HUDEP-2 (cell line): ENCODE results near the gene PDE7B.

Experiments used
- DNase-seq, 76 experiments: peaks; one replicate each; lab custom pipeline; 2025; ENCODE audit not compliant: unreplicated experiment in 76 of 76; lab: John Stamatoyannopoulos, UW

The PDE7B gene

DNA sequence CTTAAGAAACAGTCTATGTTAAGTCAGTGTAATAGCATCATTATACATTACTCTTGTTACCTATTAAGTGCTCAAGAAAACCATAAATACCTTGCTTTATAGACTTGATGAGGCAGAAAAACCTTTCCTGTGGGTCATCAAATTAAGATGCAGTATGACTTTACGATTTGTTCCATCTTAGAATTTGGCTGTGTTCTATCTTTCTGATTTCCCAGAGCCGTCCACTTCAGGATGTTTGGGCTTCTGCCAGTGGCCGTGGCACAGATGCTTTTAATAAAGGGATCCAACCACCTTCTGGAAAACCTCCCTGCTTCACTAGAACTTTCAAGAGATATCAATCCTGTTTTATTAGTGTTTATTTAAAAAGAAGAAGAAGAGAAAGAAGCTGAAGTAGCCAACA is 71.2 kb downstream of the PDE7B start:
- DNase-seq: no peak

DNA sequence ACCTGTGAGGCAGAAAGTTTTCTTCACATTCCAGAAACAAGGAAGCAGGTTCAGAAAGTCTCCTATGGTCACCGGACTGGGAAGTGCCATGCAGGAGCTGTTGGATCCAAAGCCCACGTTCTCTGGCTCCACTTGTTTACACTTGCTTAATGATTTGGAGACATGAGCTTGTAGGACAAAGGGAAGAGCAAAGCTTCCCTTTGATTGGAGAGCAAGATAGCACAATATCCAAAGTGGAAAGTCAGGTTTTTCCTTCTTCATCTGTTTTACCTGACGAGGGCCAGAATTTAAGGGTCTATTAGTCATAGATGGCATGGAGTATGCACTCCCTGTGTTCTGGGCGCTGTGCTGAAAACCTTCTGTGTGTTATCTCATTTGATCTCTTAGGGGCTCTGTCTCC is 81.2 kb downstream of the PDE7B start:
- no peak for DNase-seq

DNA sequence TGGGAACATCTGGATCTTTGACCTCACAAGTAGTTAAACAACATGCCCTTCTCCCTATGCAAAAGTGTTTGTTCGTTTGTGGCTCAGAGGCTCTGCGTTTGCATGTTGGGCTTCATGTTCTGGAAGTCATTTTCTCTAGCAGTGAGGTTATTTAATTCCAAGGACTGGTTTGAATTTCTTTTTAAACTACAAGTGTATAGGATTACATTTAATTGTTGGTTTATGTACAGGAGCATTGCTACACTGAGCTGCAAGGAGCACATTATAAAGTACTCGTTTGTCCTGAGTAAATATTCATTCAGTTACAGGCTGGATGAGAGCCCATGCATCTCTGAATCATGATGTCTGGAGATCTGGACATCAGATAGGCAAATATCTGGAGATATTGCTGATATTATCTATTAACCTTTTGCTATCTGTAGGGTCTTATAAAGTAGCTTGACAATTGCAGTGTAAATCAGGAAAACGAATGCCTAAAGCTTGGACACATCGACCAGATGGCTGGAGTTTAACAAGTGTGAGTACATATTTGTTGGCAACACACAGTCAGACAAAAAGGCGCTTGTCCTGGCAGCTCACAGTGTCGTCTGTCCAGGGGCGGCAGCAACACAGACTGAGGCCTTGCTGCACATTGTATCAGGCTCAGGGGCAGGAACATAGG is 84.6 kb downstream of the PDE7B start:
- no peak for DNase-seq

DNA sequence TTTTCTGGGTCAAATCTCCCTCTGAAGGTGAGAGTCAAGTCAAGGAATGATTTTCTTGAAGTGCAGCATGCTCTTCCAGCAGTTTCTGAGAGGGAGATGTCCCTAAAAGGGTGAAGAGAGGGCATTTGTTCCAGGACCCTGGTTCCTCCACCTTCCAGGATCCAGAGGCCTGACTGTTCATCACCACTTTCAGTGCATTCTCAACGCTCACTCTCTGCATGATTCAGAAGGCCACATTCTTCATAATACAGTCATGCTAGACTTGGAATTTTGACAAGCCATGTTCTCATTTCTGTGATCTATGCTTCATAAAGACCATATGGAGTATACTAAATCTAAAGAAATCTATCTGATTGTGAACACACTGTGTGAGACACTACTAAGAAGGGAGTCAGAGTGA is 85.1 kb downstream of the PDE7B start:
- no peak for DNase-seq

DNA sequence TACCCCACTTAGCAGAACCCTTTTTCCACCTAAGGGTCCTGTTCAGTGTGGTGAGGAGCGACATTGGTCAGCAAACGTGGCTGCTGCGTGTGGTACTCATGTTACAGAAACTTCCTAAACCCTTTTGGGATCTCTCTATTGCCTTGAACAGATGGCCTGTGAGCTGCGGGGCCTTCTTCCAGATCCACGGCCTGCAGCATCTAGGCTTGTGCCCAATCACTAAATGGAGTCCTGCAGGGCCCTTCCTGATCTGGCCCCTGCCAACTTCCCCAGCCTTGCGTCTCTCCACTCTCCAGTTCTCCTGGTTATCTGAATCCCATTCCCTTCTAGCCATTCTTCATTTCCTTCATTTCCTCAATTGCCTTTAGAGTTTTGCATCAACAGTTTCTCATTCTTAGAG is 85.6 kb downstream of the PDE7B start:
- no peak for DNase-seq

DNA sequence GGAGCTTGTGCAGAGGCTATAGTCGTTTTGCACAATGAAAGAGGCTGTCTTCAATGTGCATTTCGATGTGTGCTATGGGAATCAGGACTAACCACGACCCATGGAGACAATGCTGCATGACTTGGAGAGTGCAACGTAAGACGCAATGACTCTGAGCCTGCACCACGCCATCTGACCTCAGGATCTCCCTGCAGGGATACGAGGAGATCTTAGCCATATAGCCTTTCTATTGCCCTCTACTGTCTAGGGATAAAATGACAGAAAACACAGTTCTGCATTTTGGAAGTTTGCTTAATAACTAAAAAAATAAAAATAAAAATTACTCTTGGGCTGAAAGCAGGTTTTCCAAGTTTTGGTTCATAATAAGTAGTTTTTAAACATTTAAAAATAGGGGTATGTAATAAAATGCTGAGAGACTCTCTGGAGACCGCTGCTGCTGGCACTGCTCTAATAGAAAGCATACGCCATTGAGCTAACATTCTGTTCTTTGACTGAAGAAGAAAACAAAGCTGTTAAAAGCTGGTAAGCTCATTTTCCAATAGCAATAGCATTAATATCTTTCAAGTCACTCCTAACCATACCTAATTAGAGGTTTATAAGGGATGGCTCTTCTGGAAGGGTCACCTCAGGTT is 87.2 kb downstream of the PDE7B start:
- DNase-seq: peak in 2 of 76 experiments; percentile 27 to 28

DNA sequence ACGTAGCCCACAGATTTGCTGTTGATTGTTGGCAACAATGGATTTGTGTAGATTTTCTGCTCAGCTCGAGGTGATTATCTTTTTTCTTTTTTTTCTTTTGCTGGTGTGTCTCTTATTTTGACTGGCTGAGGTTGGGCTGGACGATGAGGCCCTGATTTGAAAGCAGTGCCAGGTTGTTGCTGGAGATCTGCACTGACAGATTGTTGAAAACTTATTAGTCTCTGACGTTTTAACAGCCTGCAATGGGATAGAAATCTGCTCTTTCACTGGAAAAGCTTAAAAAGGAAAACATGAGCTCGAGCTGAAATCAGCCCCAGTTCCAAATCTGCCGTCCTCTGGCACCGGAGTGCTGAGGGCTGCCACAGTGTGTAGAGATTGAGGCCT is 87.7 kb downstream of the PDE7B start:
- DNase-seq: no peak

DNA sequence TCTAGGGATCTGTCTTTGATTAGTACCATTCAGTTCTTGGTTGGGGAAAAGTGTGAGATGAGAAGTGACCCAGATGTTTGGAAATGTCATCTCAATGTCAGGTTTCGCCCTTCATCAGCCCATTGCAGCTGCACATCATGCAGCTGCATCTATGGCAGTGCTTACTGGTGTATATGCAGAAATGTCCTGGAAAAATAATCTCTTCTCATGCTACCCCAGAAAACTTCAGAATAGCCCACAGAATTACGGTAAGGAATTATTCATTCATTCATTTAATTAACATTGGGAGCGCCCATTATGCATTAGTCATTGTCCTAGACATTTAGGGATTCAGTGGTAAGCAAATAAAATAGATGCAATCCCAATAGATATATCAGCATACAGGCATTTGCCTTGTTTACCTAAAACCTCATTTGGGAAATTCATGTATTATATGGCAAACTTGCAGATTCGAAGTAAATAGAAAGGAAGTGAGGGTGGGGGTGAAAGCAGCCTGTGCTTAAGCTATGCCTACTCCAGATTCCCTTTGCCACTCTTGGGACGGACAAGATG is 89.2 kb downstream of the PDE7B start:
- DNase-seq: no peak

DNA sequence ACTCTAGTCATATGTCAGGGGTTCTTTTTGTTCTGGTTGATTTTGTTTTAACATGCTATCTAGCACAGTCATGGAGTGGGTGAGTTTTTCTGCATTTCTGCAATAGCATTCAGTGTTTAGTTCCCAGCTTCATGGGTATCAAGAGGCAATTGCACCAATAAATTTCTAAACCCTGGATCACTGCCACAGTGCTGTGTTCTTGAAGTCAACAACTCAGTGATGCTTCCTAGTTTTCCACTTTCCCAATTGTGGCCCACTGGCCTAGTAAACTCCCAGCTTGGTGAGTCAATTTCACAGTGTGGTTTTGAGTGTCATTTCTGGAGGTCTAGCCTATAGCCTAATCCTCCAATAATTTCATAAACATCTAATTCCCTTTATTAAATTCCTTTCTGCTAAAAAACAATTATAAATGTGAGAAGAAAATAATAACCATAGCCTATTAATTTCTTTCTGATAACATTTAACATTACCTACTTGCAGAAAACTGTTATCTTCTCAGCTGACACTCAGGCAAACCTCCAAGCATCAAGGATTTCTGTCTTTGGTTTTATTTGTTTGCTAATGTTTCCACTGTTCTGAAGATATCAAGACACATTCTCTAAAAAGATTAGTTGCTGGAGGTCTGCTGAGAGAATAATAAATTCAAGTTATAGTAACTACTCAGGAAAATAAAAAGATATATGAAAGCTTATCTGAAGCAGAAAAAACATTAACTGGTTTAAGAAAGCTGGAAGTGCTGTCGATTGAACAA is 89.9 kb downstream of the PDE7B start:
- no peak for DNase-seq

DNA sequence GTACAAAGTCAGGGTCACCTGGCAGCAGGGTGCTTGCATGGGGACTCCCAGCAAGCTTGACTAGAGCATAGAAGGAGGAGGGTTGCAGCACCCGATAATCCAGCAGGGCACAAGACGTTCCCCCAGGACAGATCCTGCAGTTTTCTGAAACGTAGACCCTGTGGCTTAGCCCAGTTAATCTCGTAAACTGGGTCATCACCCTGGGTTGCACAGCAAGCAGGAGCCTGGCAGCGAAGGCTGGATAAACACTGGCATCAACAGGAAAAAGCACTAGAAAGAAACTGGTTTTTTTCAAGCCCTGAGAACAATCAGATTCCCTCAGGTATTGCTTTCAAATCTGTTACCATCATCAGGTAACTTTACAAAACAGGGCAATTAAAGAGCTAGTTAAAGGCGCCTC is 92.6 kb downstream of the PDE7B start:
- DNase-seq: no peak

DNA sequence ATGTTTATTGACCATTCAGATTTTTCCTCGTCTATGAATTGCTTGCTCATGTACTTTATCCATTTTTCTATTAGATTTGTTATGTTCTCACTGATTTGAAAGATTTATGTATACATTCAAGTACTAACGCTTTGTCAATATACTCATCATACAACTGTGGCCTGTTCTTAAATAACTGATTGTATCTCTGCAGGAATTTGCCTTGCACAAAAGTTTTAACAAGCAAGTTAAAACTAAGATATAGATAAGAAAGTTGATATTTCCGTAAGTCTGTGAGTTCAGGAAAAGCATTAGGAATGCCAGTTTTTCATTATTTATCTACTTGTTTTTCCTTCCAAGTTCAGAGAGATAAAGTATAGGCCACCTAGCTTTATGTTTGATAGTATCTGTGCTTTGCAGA is 95.2 kb downstream of the PDE7B start:
- DNase-seq: no peak

DNA sequence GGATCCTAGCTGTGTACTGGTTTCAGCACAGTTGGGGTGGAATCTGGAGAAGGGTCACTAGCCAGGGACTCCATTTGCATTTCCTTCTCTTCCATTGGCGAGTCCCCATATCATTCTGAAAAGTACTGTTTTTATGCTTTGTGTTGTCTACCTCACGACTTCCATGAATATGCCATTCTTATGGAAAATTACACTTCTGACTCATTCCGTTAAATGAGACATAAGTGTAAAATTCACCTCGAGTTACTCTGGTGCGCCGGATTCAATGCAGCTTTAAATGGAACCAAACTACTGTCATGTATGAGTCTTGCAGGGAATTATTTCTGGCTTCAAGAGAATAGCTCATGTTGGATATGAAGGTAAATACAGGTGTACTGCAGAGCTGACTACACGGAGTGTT is 99.2 kb downstream of the PDE7B start:
- DNase-seq: no peak

DNA sequence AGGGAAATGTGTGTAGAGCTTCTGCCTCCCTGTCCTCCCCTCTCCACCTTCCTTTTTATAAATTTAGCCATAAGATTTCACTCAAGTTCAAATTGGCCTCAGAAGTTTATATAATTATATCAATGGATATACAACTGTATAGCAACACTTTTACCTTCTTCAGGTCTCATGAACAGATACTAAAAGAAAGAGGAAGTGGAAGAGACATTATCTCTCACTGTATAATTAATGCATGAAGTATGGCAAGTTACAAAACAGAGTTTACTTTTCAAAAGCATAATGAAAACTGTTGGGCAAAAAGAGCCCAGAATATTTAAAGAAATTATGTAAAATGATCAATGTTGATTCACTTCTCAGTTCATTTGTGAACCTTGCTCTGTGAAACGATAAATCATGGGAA is 99.7 kb downstream of the PDE7B start:
- DNase-seq: no peak

DNA sequence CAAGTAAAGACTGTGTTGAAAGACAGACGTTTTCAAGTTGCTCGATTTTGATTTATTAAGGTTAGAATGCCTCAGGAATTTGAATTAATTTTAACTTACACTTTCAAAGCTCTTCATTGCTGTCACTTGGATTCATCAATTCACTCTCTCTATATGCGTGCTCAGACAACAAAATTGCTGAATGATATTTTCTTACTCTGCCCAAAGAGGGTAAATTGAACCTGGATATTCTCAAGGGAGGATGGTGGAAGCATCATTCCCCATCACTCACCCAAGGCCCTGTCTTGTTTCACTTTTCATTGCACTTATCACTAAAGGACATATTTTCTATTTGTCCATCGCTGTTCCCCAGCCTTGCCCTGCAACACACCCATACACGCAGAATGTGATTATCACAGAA is 102.3 kb downstream of the PDE7B start:
- no peak for DNase-seq

DNA sequence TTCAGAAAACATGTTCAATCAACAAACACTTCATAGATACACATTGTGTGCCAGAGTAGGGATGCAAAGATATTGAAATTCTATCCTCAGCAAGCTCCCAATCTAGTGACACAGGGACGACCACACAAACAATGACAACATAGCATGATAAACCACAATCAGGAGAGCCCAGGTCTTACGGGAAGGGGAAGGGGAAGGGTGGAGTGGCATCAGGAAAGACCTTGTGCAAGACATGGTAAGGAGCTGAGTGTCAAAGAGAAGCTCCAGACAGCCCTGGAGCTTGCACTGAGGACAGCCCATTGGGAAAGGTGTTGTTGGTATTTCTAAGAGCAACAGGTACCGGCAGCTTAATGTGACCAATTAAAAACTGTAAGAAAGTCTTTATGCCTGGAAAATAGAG is 103.6 kb downstream of the PDE7B start:
- DNase-seq: no peak

DNA sequence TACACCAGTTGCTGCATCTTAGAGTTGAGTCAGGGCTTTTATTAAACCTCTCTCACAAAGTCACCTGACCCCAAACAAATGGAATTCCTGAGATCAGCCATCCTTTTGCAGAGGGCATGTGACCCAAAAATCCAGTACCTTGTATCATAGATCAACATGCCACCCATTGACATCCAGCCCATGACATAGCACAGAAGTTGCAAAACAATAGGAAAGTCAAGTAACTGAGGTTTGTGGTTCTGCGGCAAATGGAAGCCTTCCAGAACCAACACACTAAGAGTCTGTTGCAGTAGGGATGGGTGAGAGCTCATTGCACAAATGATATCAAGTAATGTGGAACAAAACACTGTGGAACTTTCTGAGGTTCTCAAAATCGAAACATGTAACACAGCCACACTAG is 111.2 kb downstream of the PDE7B start:
- DNase-seq: no peak

DNA sequence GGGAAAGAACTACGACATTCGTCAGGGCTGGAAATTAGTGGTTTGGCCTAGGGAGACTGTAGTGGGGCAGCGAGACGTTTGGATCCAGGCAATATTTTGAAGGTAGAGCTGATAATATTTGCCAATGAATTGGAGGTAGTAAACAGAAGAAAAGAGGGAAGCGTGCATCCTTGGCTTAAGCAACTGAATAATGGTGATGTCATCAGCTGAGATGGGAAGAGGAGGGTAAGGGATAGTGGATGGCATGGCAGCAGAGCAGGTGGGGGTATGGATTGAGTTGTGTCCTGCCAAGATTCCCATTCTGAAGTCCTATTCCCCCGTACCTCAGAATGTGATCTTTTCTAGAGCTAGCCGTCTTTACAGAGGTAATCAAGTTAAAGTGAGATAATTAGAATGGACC is 119.2 kb downstream of the PDE7B start:
- no peak for DNase-seq

DNA sequence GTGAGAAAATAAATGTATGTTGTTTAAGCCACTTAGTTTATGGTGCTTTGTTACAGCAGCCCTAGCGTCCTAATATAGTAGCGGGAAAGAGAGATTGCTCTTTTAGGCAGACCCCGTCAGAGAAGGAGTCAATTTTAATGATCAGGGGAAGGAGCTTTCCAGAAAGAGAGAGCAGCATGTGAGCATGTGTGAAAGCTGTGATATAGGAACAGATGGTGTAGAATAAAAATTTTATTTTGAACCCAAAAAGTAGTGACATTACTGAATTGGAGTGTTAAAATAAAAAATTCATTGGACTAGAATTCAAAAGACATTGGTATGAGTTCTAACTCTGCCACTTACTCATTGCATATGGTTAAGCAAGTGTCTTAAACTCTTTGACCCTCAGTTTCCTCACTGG is 119.8 kb downstream of the PDE7B start:
- no peak for DNase-seq

DNA sequence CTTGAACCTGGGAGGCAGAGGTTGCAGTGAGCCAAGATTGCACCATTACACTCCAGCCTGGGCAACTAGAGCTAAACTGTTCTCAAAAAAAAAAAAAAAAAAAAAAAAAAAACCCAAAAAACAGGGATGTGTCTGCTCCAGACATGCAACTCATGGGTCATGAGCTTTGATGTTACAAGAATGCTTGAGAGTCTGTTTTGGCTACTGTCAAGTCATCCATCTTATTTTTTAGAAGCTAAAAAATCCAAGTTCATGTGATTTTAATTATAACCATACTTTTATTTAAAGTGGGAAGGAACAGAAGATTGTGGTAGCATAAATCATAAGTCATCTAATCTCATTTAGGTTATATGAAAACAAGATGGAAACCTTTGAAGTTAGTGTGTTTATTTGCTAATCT is 120.6 kb downstream of the PDE7B start:
- no peak for DNase-seq

DNA sequence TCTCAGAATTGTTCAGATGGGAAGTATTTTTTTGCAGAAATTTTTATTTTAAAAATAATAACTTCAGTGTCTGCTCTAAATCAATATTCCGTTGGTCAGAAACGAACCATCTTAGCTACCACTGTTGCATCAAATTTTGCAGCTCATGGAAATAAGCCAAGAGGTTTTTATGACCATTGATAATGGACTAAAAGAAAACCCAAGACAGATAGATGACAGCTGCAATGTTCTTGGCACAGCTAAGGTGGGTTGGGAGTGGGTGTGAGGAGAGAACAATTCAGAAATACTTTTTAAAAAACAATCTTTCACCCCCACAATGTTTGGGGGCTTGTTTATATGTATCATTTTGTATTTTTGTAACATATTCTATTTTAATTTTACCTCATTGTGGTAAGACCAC is 121.1 kb downstream of the PDE7B start:
- DNase-seq: no peak

DNA sequence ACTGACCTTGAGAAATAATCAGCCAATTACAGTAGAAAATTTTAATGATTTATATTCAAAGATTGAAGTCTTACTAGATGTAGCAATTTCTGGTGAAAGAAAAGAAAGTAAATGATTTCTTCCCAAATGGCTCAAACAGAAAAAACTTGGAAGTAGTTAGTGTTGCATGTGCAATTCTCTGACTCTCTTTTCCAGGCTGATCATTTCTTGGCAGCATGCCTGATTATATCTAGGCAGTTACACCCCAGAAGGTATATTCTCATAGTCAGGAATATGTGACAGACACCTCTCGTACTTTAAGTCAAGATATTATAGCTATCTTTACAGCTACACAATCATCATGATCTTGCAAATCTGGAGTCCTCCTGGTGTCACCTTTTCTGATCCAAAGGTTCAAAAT is 122.9 kb downstream of the PDE7B start:
- no peak for DNase-seq

DNA sequence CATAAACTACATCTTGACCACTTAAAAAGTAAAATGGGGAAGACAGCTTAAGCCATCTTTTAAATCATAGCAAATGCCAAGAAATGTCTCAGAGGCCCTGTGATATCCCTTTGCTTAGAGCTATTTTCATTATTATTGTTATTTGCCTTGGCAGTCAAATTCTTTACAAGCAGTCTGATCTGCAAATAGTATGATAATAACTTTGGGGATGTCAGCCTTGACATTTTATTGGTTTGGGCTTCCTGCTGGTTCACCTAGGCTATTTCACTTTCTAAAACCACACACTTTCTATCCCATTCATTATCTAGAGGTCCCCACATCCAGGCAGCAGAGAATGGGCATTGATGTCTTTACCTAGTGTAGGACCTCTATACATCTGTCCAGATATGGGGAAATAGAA is 125.1 kb downstream of the PDE7B start:
- DNase-seq: no peak
